ENCODE measurements around the gene ITGAX. TPM values are rescaled to one million over a fixed set of nuclear protein-coding genes. Genes with fewer than 3 reads are reported as not detected.

The ITGAX gene
- total and polyA plus RNA-seq, 2 donors (not counting 1 experiment from before 2014, with no cell fraction given) = under 0.01 TPM; not detected in 1

DNA sequence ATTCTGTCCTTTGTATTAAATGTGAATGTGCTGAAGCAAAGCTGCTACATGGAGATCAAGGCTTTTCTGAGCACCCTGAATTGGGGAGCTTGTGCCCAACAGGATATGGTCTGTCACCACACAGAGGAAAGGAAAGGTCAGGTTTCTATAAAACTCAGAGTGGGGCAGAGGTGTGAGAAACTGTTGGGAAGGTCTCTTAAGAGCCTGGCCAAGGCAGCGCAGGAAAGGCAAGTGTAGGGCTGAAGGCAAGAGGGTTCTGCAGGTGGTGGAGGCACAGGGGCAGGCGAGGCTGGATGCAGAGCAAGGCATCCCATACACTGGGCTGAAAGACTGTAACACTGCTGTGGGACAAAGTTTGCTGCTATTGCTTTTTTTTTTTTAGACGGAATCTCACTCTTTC lies 65.1 kb downstream of the ITGAX start:
- no peak for TF ChIP-seq EZH2 (IDR thresholded peaks at IDR 0.05; ENCODE audit: low read length, missing control alignments)
- TF ChIP-seq, protein P1, sequence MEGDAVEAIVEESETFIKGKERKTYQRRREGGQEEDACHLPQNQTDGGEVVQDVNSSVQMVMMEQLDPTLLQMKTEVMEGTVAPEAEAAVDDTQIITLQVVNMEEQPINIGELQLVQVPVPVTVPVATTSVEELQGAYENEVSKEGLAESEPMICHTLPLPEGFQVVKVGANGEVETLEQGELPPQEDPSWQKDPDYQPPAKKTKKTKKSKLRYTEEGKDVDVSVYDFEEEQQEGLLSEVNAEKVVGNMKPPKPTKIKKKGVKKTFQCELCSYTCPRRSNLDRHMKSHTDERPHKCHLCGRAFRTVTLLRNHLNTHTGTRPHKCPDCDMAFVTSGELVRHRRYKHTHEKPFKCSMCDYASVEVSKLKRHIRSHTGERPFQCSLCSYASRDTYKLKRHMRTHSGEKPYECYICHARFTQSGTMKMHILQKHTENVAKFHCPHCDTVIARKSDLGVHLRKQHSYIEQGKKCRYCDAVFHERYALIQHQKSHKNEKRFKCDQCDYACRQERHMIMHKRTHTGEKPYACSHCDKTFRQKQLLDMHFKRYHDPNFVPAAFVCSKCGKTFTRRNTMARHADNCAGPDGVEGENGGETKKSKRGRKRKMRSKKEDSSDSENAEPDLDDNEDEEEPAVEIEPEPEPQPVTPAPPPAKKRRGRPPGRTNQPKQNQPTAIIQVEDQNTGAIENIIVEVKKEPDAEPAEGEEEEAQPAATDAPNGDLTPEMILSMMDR (conservative IDR thresholded peaks at IDR 0.05 in 1 of 2, IDR thresholded peaks at IDR 0.05 in 1 of 2; ENCODE audit: low read depth in 1 of 2, low read length in 2 of 2) = no peak
- H3K4me3 ChIP-seq (replicated peaks in 1 of 4; ENCODE audit: control extremely low read depth in 1 of 4, insufficient read depth in 1 of 4, low read depth in 3 of 4, low read length in 4 of 4) = no peak overlapping the region
- H3K79me2 ChIP-seq (ENCODE audit: control insufficient read depth, insufficient read depth, low read length) = no peaks in the 10 kb centered on the region
- H3K4me1 ChIP-seq (ENCODE audit: control insufficient read depth, extremely low read depth, insufficient read depth, low read length) = no peaks in the 10 kb centered on the region
- H3K9me3 ChIP-seq (ENCODE audit: control insufficient read depth, insufficient read depth, low read depth, low read length) = no peaks in the 10 kb centered on the region
- H3K27me3 ChIP-seq (ENCODE audit: control insufficient read depth, insufficient read depth, low read length) = no peaks in the 10 kb centered on the region
- DNase-seq (ENCODE audit: low read depth in 2 of 2) = no peak
- H3K27ac ChIP-seq (ENCODE audit: insufficient read depth, low read length) = no peak overlapping the region
- no peak overlapping the region for H3K9ac ChIP-seq (ENCODE audit: insufficient read depth, low read length)
- H2AFZ ChIP-seq (ENCODE audit: low read length) = no peak overlapping the region
- no peaks in the 10 kb centered on the region for H3K36me3 ChIP-seq (ENCODE audit: control insufficient read depth, insufficient read depth, low read length)
- H4K20me1 ChIP-seq (ENCODE audit: control insufficient read depth, extremely low read depth, insufficient read depth, low read length) = no peaks in the 10 kb centered on the region
- no peak overlapping the region for H3K4me2 ChIP-seq (ENCODE audit: extremely low read depth, insufficient read depth, low read length)

DNA sequence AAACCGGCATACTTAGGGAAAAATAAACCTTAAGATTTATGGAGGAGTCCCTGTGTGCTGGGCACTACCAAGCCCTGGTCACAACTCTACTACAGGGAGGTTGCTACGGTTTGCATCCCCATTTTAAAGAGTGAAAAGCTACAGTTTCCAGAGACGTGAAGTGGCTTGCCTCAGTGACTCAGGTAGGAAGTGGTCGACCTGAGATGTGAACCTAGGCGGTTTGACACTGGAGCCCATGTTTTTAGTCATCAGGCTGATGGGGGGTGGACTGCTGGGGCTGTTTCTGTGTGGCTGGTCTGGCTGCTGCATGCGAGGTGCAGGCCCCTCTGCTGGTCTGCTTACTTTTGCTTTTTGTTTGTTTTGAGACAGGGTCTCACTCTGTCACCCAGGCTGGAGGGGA lies 66.6 kb downstream of the ITGAX start:
- no peak overlapping the region for H2AFZ ChIP-seq (ENCODE audit: low read length)
- no peak overlapping the region for H3K4me2 ChIP-seq (ENCODE audit: extremely low read depth, insufficient read depth, low read length)

DNA sequence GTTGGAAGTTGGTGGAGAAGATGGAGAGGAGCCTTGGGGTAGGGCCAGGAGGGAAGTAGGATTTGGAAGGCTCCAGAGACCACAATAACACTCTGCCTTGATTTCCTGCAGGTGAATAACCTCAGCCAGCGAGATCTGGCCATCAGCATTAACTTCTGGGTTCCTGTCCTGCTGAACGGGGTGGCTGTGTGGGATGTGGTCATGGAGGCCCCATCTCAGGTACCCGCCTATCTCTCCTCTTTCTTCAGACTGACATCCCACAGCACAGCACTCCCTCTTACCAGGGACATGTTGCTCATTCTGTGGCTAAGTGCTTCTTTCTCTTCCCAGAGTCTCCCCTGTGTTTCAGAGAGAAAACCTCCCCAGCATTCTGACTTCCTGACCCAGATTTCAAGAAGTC lies 68.3 kb downstream of the ITGAX start:
- Histone ChIP-seq H3K9ac (ENCODE audit: insufficient read depth, low read length) (no peak overlapping the region), H3K9me3 (ENCODE audit: control insufficient read depth, insufficient read depth, low read depth, low read length) (no peaks in the 10 kb centered on the region), H3K27me3 (ENCODE audit: control insufficient read depth, insufficient read depth, low read length) (no peaks in the 10 kb centered on the region), H4K20me1 (ENCODE audit: control insufficient read depth, extremely low read depth, insufficient read depth, low read length) (no peaks in the 10 kb centered on the region), H3K4me2 (ENCODE audit: extremely low read depth, insufficient read depth, low read length) (no peak overlapping the region), H3K79me2 (ENCODE audit: control insufficient read depth, insufficient read depth, low read length) (no peaks in the 10 kb centered on the region), H3K4me1 (ENCODE audit: control insufficient read depth, extremely low read depth, insufficient read depth, low read length) (no peaks in the 10 kb centered on the region), H3K36me3 (ENCODE audit: control insufficient read depth, insufficient read depth, low read length) (no peaks in the 10 kb centered on the region), H3K27ac (ENCODE audit: insufficient read depth, low read length) (no peak overlapping the region), H3K4me3 (replicated peaks in 1 of 4; ENCODE audit: control extremely low read depth in 1 of 4, insufficient read depth in 1 of 4, low read depth in 3 of 4, low read length in 4 of 4) (no peak overlapping the region), H2AFZ (ENCODE audit: low read length) (no peak overlapping the region)
- DNase-seq (ENCODE audit: low read depth in 2 of 2) = no peak
- no peak for TF ChIP-seq EZH2 (IDR thresholded peaks at IDR 0.05; ENCODE audit: low read length, missing control alignments)
- TF ChIP-seq, protein P1 (conservative IDR thresholded peaks at IDR 0.05 in 1 of 2, IDR thresholded peaks at IDR 0.05 in 1 of 2; ENCODE audit: low read depth in 1 of 2, low read length in 2 of 2) = no peak

More for the DNA sequence above, 66.6 kb downstream of the ITGAX start:
- Histone ChIP-seq H3K4me3 (replicated peaks in 1 of 4; ENCODE audit: control extremely low read depth in 1 of 4, insufficient read depth in 1 of 4, low read depth in 3 of 4, low read length in 4 of 4) (no peak overlapping the region), H3K9me3 (ENCODE audit: control insufficient read depth, insufficient read depth, low read depth, low read length) (no peaks in the 10 kb centered on the region), H3K4me1 (ENCODE audit: control insufficient read depth, extremely low read depth, insufficient read depth, low read length) (no peaks in the 10 kb centered on the region), H3K36me3 (ENCODE audit: control insufficient read depth, insufficient read depth, low read length) (no peaks in the 10 kb centered on the region), H3K79me2 (ENCODE audit: control insufficient read depth, insufficient read depth, low read length) (no peaks in the 10 kb centered on the region), H3K9ac (ENCODE audit: insufficient read depth, low read length) (no peak overlapping the region), H3K27me3 (ENCODE audit: control insufficient read depth, insufficient read depth, low read length) (no peaks in the 10 kb centered on the region), H3K27ac (ENCODE audit: insufficient read depth, low read length) (no peak overlapping the region), H4K20me1 (ENCODE audit: control insufficient read depth, extremely low read depth, insufficient read depth, low read length) (no peaks in the 10 kb centered on the region)
- DNase-seq (ENCODE audit: low read depth in 2 of 2) = no peak
- TF ChIP-seq EZH2 (IDR thresholded peaks at IDR 0.05; ENCODE audit: low read length, missing control alignments) = no peak
- TF ChIP-seq, protein P1 (conservative IDR thresholded peaks at IDR 0.05 in 1 of 2, IDR thresholded peaks at IDR 0.05 in 1 of 2; ENCODE audit: low read depth in 1 of 2, low read length in 2 of 2) = no peak
